CD8-positive, alpha-beta memory T cell (primary cell): Measurements from ENCODE around the gene TBX2. TPM values are rescaled to one million over a fixed set of nuclear protein-coding genes. Genes with fewer than 3 reads are reported as not detected.
A peak's percentile ranks its signal among the peaks of the same experiment; 100 is the strongest.
"Not testable (repeated sequence)": the region's sequence is repeated elsewhere in the genome, so short reads cannot be mapped to it uniquely, and the experiment has no call there.

Source experiments
- CTCF ChIA-PET: fragments of 350-600 bp; sonication (Branson Sonifier 250); formaldehyde crosslinking; loops from one replicate; lab custom pipeline; 2021; ENCODE audit warnings: antibody characterized with exemption; lab: Charles Lee
- POLR2A ChIA-PET: fragments of 350-600 bp; sonication (Branson Sonifier 250); formaldehyde crosslinking; loops from one replicate; lab custom pipeline; 2021; ENCODE audit warnings: antibody characterized with exemption; lab: Charles Lee
- DNase-seq, 5 donors: peaks; one replicate each; pipeline versions ENCODE4 v3.0.0 to v3.0.0-alpha.2; 2020 to 2022; ENCODE audit warnings: mixed read lengths in 1 of 5
- H3K27ac ChIP-seq: one replicate; pipeline ENCODE4 v1.7.0; 2013; ENCODE audit warnings: low read depth, mild to moderate bottlenecking, low read length, moderate library complexity
- H3K27me3 ChIP-seq: 2 replicates; pipeline ENCODE4 v1.7.0; 2013; ENCODE audit warnings: low read length, mild to moderate bottlenecking; ENCODE audit not compliant: insufficient read depth, poor library complexity, severe bottlenecking
- H3K36me3 ChIP-seq: 2 replicates; pipeline ENCODE4 v1.7.0; 2013; ENCODE audit warnings: mild to moderate bottlenecking, low read length, moderate library complexity; ENCODE audit not compliant: insufficient read depth
- H3K4me1 ChIP-seq: 2 replicates; pipeline ENCODE4 v1.7.0; 2013; ENCODE audit warnings: mild to moderate bottlenecking, low read length, moderate library complexity; ENCODE audit not compliant: insufficient read depth
- H3K4me3 ChIP-seq: 2 replicates; pipeline ENCODE4 v1.7.0; 2013; ENCODE audit warnings: mild to moderate bottlenecking, low read length
- H3K9me3 ChIP-seq: 2 replicates; pipeline ENCODE4 v1.7.0; 2013; ENCODE audit warnings: mild to moderate bottlenecking, low read length
- H3K27ac Mint-ChIP-seq, 8 donors: one replicate each; pipeline ENCODE4 v1.8.0; 2020 to 2021; ENCODE audit warnings: mixed read lengths in 8 of 8, mild to moderate bottlenecking in 6 of 8, inconsistent platforms in 3 of 8, moderate library complexity in 3 of 8
- H3K27me3 Mint-ChIP-seq, 2 donors: one replicate each; pipeline ENCODE4 v1.8.0; 2020 to 2021; ENCODE audit warnings: mixed read lengths in 2 of 2, mild to moderate bottlenecking in 1 of 2, moderate library complexity in 1 of 2
- H3K36me3 Mint-ChIP-seq, 3 donors: one replicate each; pipeline ENCODE4 v1.8.0; 2020 to 2021; ENCODE audit warnings: mixed read lengths in 3 of 3, inconsistent platforms in 1 of 3, mild to moderate bottlenecking in 1 of 3
- H3K4me1 Mint-ChIP-seq, 3 donors: one replicate each; pipeline ENCODE4 v1.8.0; 2020 to 2021; ENCODE audit warnings: mixed read lengths in 3 of 3, inconsistent platforms in 1 of 3, mild to moderate bottlenecking in 1 of 3
- H3K4me3 Mint-ChIP-seq, 7 donors: one replicate each; pipeline ENCODE4 v1.8.0; 2020 to 2021; ENCODE audit warnings: mixed read lengths in 7 of 7, mild to moderate bottlenecking in 6 of 7, moderate library complexity in 4 of 7, inconsistent platforms in 2 of 7
- H3K9me3 Mint-ChIP-seq, 5 donors: one replicate each; pipeline ENCODE4 v1.8.0; 2020 to 2022; ENCODE audit warnings: mixed read lengths in 5 of 5, mild to moderate bottlenecking in 3 of 5, moderate library complexity in 2 of 5, inconsistent platforms in 1 of 5
- polyA plus RNA-seq: library from polyadenylated mRNA; unstranded; fragments of 300-500 nt; fragmentation: Illumina TruSeq; gene quantifications from one replicate; pipeline ENCODE4 v1.2.3, GENCODE V29; 2021
- total RNA-seq, 2 experiments: library from RNA; stranded (reverse); gene quantifications; one replicate each; pipeline ENCODE4 v1.2.3, GENCODE V29; 2021

Gene TBX2
- total and polyA plus RNA-seq, 3 experiments from 2014 or later: 0.11 to 0.13 TPM; not detected in 1

GRCh38 chr17:61359513-61359912 is 40.1 kb upstream of the TBX2 start:
- CTCF ChIA-PET: interaction anchor here (1.4 kb wide), 2 partner anchors 361 to 615 kb away, joined by 4 to 5 read pairs; no protein-coding TSS in a partner anchor
- H3K9me3 Mint-ChIP-seq, H3K27me3 ChIP-seq, H3K36me3 Mint-ChIP-seq, H3K9me3 ChIP-seq, H3K4me1 Mint-ChIP-seq, DNase-seq, H3K4me3 ChIP-seq, POLR2A ChIA-PET, H3K27ac Mint-ChIP-seq, H3K27ac ChIP-seq, H3K36me3 ChIP-seq, H3K4me1 ChIP-seq, H3K27me3 Mint-ChIP-seq: not testable (repeated sequence)
- H3K4me3 Mint-ChIP-seq: peak overlapping the region in 1 of 7 donors; percentile 59

- Histone ChIP-seq H3K4me1 (no peaks in the 10 kb centered on the region), H3K36me3 (no peaks in the 10 kb centered on the region), H3K27ac (no peak overlapping the region), H3K9me3 (no peaks in the 10 kb centered on the region), H3K27me3 (no peaks in the 10 kb centered on the region), H3K4me3 (no peak overlapping the region)
- no peak overlapping the region for H3K4me3 Mint-ChIP-seq
- no peak overlapping the region for H3K27ac Mint-ChIP-seq
- H3K9me3 Mint-ChIP-seq: no peaks in the 10 kb centered on the region
- POLR2A ChIA-PET: no interaction called here
- H3K27me3 Mint-ChIP-seq: no peaks in the 10 kb centered on the region
- no peaks in the 10 kb centered on the region for H3K36me3 Mint-ChIP-seq
- DNase-seq: no peak
- no peaks in the 10 kb centered on the region for H3K4me1 Mint-ChIP-seq
- CTCF ChIA-PET: no interaction called here
Measured at GRCh38 chr17:61360318-61360943, 39.2 kb upstream of the TBX2 start.

- no peak overlapping the region for H3K4me3 Mint-ChIP-seq
- ChIA-PET CTCF (no interaction called here), POLR2A (no interaction called here)
- Histone ChIP-seq H3K27me3 (no peaks in the 10 kb centered on the region), H3K9me3 (no peaks in the 10 kb centered on the region), H3K4me1 (no peaks in the 10 kb centered on the region), H3K36me3 (no peaks in the 10 kb centered on the region), H3K27ac (no peak overlapping the region), H3K4me3 (no peak overlapping the region)
- no peak for DNase-seq
- H3K4me1 Mint-ChIP-seq: no peaks in the 10 kb centered on the region
- H3K9me3 Mint-ChIP-seq: no peaks in the 10 kb centered on the region
- no peaks in the 10 kb centered on the region for H3K27me3 Mint-ChIP-seq
- H3K36me3 Mint-ChIP-seq: peaks cover 0 to under 1% (median 0%) of the 10 kb centered on the region in 3 donors
- H3K27ac Mint-ChIP-seq: no peak overlapping the region
Measured at GRCh38 chr17:61361084-61361483, 38.6 kb upstream of the TBX2 start.

- DNase-seq: no peak
- H3K4me3 Mint-ChIP-seq: no peak overlapping the region
- no peaks in the 10 kb centered on the region for H3K27me3 ChIP-seq
- H3K4me1 ChIP-seq: no peaks in the 10 kb centered on the region
- H3K36me3 Mint-ChIP-seq: peaks cover 0 to 2% (median 0%) of the 10 kb centered on the region in 3 donors
- no peaks in the 10 kb centered on the region for H3K36me3 ChIP-seq
- H3K27ac Mint-ChIP-seq: no peak overlapping the region
- no peaks in the 10 kb centered on the region for H3K27me3 Mint-ChIP-seq
- no peaks in the 10 kb centered on the region for H3K4me1 Mint-ChIP-seq
- POLR2A ChIA-PET: no interaction called here
- no peak overlapping the region for H3K27ac ChIP-seq
- no peaks in the 10 kb centered on the region for H3K9me3 ChIP-seq
- CTCF ChIA-PET: interaction anchor here (1.3 kb wide), 1 partner anchor 11 kb away, joined by 5 read pairs; no protein-coding TSS in a partner anchor
- H3K9me3 Mint-ChIP-seq: no peaks in the 10 kb centered on the region
- no peak overlapping the region for H3K4me3 ChIP-seq
Measured at GRCh38 chr17:61362396-61362795, 37.2 kb upstream of the TBX2 start.

- H3K27me3 Mint-ChIP-seq: no peaks in the 10 kb centered on the region
- CTCF ChIA-PET: interaction anchor here (1.3 kb wide), 1 partner anchor 12 kb away, joined by 5 read pairs; no protein-coding TSS in a partner anchor
Measured at GRCh38 chr17:61362852-61363600, 36.6 kb upstream of the TBX2 start.

GRCh38 chr17:61363601-61364462 is 35.8 kb upstream of the TBX2 start:
- POLR2A ChIA-PET: no interaction called here
- H3K9me3 ChIP-seq: no peaks in the 10 kb centered on the region
- no peak overlapping the region for H3K4me3 ChIP-seq
- Mint-ChIP-seq H3K27me3 (no peaks in the 10 kb centered on the region), H3K36me3 (peaks cover 0 to 3% (median 2%) of the 10 kb centered on the region in 3 donors), H3K9me3 (no peaks in the 10 kb centered on the region), H3K27ac (no peak overlapping the region), H3K4me1 (no peaks in the 10 kb centered on the region), H3K4me3 (no peak overlapping the region)
- no peak for DNase-seq
- no peaks in the 10 kb centered on the region for H3K4me1 ChIP-seq
- H3K36me3 ChIP-seq: no peaks in the 10 kb centered on the region
- CTCF ChIA-PET: no interaction called here
- no peaks in the 10 kb centered on the region for H3K27me3 ChIP-seq
- H3K27ac ChIP-seq: no peak overlapping the region

More at GRCh38 chr17:61362852-61363600, 36.6 kb upstream of the TBX2 start:
- H3K4me1 Mint-ChIP-seq: no peaks in the 10 kb centered on the region
- H3K27ac Mint-ChIP-seq: peak overlapping the region in 1 of 8 donors; percentile 10
- H3K27me3 ChIP-seq: no peaks in the 10 kb centered on the region
- POLR2A ChIA-PET: no interaction called here
- H3K9me3 ChIP-seq: no peaks in the 10 kb centered on the region
- no peak overlapping the region for H3K4me3 ChIP-seq
- H3K4me1 ChIP-seq: no peaks in the 10 kb centered on the region
- H3K9me3 Mint-ChIP-seq: no peaks in the 10 kb centered on the region
- H3K4me3 Mint-ChIP-seq: no peak overlapping the region
- no peaks in the 10 kb centered on the region for H3K36me3 ChIP-seq
- H3K27ac ChIP-seq: no peak overlapping the region
- no peak for DNase-seq
- H3K36me3 Mint-ChIP-seq: peaks cover 0 to 2% (median 0%) of the 10 kb centered on the region in 3 donors

GRCh38 chr17:61364463-61364846 is 35.2 kb upstream of the TBX2 start:
- Mint-ChIP-seq H3K27ac (no peak overlapping the region), H3K27me3 (no peaks in the 10 kb centered on the region), H3K36me3 (peaks cover 0 to 8% (median 7%) of the 10 kb centered on the region in 3 donors), H3K9me3 (no peaks in the 10 kb centered on the region), H3K4me1 (no peaks in the 10 kb centered on the region), H3K4me3 (no peak overlapping the region)
- POLR2A ChIA-PET: interaction anchor here (0.6 kb wide), 1 partner anchor 1060 kb away, joined by 7 read pairs; no protein-coding TSS in a partner anchor
- no peaks in the 10 kb centered on the region for H3K4me1 ChIP-seq
- H3K4me3 ChIP-seq: no peak overlapping the region
- H3K27me3 ChIP-seq: no peaks in the 10 kb centered on the region
- H3K36me3 ChIP-seq: no peaks in the 10 kb centered on the region
- CTCF ChIA-PET: no interaction called here
- H3K9me3 ChIP-seq: no peaks in the 10 kb centered on the region
- no peak for DNase-seq
- H3K27ac ChIP-seq: no peak overlapping the region
